A673 (cell line): ENCODE measurements around the gene OR14K1.
"Not testable (repeated sequence)": the region's sequence is repeated elsewhere in the genome, so short reads cannot be mapped to it uniquely, and the experiment has no call there.

Experiments used
- CTCF ChIP-seq: fragments of 300-800, 200-600 bp; sonication (generic); conservative IDR thresholded peaks from 2 replicates; pipeline ENCODE4 v1.5.1; 2017; ENCODE audit warnings: low read depth, mild to moderate bottlenecking, antibody characterized with exemption, low read length, moderate library complexity, mixed read lengths
- EZH2 ChIP-seq: fragments of 200-600 bp; sonication (generic); IDR thresholded peaks from 2 replicates; pipeline ENCODE4 v1.6.1; 2017; ENCODE audit warnings: borderline replicate concordance, low read depth, mild to moderate bottlenecking, mixed read lengths, antibody characterized with exemption, low read length; ENCODE audit not compliant: poor library complexity, severe bottlenecking

GRCh38 chr1:247754311-247754710, 15.9 kb downstream of the OR14K1 start:
- TF ChIP-seq CTCF, EZH2: not testable (repeated sequence)
